ENCODE results near the gene ZNF316. TPM values are rescaled to one million over a fixed set of nuclear protein-coding genes. Genes with fewer than 3 reads are reported as not detected.

Gene ZNF316
- total RNA-seq, 1 donor from 2014 or later, result 32.7 TPM

GRCh38 chr7:6621195-6622133 is 15.7 kb upstream of the ZNF316 start:
- no peak overlapping the region for H3K27ac Mint-ChIP-seq (ENCODE audit: unreplicated experiment)
- no peak for TF ChIP-seq CTCF (IDR thresholded peaks at IDR 0.05)
- H3K4me3 Mint-ChIP-seq (ENCODE audit: unreplicated experiment), result no peak overlapping the region
- peaks cover 1% of the 10 kb centered on the region for H3K4me1 Mint-ChIP-seq (ENCODE audit: unreplicated experiment)
- no peak for DNase-seq (ENCODE audit: extremely low spot score, unreplicated experiment)
- peaks cover 23% of the 10 kb centered on the region for H3K36me3 Mint-ChIP-seq (ENCODE audit: unreplicated experiment)
- H3K27me3 Mint-ChIP-seq (ENCODE audit: unreplicated experiment), result no peaks in the 10 kb centered on the region
- no peaks in the 10 kb centered on the region for H3K9me3 Mint-ChIP-seq (ENCODE audit: unreplicated experiment)

DNA sequence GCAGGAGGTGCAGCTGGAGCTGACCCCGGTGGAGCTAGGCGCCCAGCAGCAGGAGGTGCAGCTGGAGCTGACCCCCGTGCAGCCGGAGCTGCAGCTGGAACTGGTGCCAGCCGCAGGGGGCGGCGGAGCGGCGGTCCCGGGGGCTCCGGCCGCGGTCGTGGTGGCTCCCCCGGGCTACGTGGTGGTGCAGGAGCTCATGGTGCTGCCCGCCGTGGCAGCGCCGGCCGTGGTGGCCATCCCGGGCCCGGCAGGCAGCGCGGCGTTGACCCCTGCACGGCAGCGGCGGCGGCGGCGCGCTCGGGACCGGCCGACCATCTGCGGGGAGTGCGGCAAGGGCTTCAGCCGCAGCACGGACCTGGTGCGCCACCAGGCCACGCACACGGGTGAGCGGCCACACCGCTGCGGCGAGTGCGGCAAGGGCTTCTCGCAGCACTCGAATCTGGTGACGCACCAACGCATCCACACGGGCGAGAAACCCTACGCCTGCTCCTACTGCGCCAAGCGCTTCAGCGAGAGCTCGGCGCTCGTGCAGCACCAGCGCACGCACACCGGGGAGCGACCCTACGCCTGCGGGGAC is 14.9 kb upstream of the ZNF316 start:
- Mint-ChIP-seq H3K36me3 (ENCODE audit: unreplicated experiment) (peaks cover 22% of the 10 kb centered on the region), H3K27me3 (ENCODE audit: unreplicated experiment) (no peaks in the 10 kb centered on the region), H3K4me1 (ENCODE audit: unreplicated experiment) (no peaks in the 10 kb centered on the region), H3K27ac (ENCODE audit: unreplicated experiment) (no peak overlapping the region), H3K4me3 (ENCODE audit: unreplicated experiment) (no peak overlapping the region), H3K9me3 (ENCODE audit: unreplicated experiment) (no peaks in the 10 kb centered on the region)
- DNase-seq (ENCODE audit: extremely low spot score, unreplicated experiment), result no peak
- TF ChIP-seq CTCF (IDR thresholded peaks at IDR 0.05), result no peak

- Mint-ChIP-seq H3K27ac (ENCODE audit: unreplicated experiment) (no peak overlapping the region), H3K36me3 (ENCODE audit: unreplicated experiment) (peaks cover 17% of the 10 kb centered on the region), H3K27me3 (ENCODE audit: unreplicated experiment) (no peaks in the 10 kb centered on the region), H3K4me3 (ENCODE audit: unreplicated experiment) (no peak overlapping the region), H3K4me1 (ENCODE audit: unreplicated experiment) (no peaks in the 10 kb centered on the region), H3K9me3 (ENCODE audit: unreplicated experiment) (no peaks in the 10 kb centered on the region)
- no peak for TF ChIP-seq CTCF (IDR thresholded peaks at IDR 0.05)
- no peak for DNase-seq (ENCODE audit: extremely low spot score, unreplicated experiment)
Observed at GRCh38 chr7:6623589-6624245, 13.4 kb upstream of the ZNF316 start.

DNA sequence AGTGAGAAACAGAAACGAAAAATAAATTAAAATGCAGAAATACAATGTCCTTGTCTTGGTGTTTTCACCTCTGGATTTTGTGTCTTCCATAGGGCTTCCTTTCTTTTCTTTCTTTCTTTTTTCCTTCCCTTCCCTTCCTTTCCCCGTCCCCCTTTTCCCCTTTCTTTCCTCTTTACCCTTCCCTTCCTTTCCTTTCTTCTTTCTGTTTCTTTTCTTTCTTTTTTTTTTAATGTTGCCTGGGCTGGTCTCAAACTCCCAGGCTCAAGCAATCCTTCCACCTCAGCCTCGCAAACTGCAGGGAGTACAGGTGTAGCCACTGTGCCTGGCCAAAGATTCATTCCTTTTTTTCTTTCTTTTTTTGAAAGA is 12.9 kb upstream of the ZNF316 start:
- no peaks in the 10 kb centered on the region for H3K4me1 Mint-ChIP-seq (ENCODE audit: unreplicated experiment)
- TF ChIP-seq CTCF (IDR thresholded peaks at IDR 0.05), result no peak
- no peak for DNase-seq (ENCODE audit: extremely low spot score, unreplicated experiment)
- no peak overlapping the region for H3K27ac Mint-ChIP-seq (ENCODE audit: unreplicated experiment)
- no peaks in the 10 kb centered on the region for H3K9me3 Mint-ChIP-seq (ENCODE audit: unreplicated experiment)
- H3K36me3 Mint-ChIP-seq (ENCODE audit: unreplicated experiment), result peaks cover 16% of the 10 kb centered on the region
- no peak overlapping the region for H3K4me3 Mint-ChIP-seq (ENCODE audit: unreplicated experiment)
- H3K27me3 Mint-ChIP-seq (ENCODE audit: unreplicated experiment), result no peaks in the 10 kb centered on the region

DNA sequence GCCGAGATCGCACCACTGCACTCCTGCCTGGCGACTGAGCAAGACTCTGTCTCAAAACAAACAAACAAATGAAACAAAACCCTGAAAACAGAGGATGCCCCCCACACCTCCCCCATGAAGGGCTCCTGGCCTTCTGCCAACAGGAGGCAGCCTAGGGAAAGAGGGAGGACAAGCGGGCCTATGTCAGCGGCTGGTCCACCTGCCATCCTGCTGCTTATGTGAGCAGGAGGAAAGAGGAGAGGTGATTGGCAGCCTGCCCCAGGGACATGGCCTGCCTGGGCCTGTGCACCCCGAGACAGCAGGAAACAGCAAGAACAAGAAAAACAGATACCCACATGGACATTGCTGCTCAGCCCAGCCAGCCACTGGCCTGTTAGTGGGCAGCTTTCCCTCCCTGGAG is 9.1 kb upstream of the ZNF316 start:
- H3K36me3 Mint-ChIP-seq (ENCODE audit: unreplicated experiment), result peaks cover 6% of the 10 kb centered on the region
- no peak overlapping the region for H3K27ac Mint-ChIP-seq (ENCODE audit: unreplicated experiment)
- TF ChIP-seq CTCF (IDR thresholded peaks at IDR 0.05), result no peak
- no peak for DNase-seq (ENCODE audit: extremely low spot score, unreplicated experiment)
- no peaks in the 10 kb centered on the region for H3K27me3 Mint-ChIP-seq (ENCODE audit: unreplicated experiment)
- no peaks in the 10 kb centered on the region for H3K9me3 Mint-ChIP-seq (ENCODE audit: unreplicated experiment)
- H3K4me3 Mint-ChIP-seq (ENCODE audit: unreplicated experiment), result no peak overlapping the region
- H3K4me1 Mint-ChIP-seq (ENCODE audit: unreplicated experiment), result no peaks in the 10 kb centered on the region
